ENCODE data around the gene INHBE.

The INHBE gene, protein sequence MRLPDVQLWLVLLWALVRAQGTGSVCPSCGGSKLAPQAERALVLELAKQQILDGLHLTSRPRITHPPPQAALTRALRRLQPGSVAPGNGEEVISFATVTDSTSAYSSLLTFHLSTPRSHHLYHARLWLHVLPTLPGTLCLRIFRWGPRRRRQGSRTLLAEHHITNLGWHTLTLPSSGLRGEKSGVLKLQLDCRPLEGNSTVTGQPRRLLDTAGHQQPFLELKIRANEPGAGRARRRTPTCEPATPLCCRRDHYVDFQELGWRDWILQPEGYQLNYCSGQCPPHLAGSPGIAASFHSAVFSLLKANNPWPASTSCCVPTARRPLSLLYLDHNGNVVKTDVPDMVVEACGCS

DNA sequence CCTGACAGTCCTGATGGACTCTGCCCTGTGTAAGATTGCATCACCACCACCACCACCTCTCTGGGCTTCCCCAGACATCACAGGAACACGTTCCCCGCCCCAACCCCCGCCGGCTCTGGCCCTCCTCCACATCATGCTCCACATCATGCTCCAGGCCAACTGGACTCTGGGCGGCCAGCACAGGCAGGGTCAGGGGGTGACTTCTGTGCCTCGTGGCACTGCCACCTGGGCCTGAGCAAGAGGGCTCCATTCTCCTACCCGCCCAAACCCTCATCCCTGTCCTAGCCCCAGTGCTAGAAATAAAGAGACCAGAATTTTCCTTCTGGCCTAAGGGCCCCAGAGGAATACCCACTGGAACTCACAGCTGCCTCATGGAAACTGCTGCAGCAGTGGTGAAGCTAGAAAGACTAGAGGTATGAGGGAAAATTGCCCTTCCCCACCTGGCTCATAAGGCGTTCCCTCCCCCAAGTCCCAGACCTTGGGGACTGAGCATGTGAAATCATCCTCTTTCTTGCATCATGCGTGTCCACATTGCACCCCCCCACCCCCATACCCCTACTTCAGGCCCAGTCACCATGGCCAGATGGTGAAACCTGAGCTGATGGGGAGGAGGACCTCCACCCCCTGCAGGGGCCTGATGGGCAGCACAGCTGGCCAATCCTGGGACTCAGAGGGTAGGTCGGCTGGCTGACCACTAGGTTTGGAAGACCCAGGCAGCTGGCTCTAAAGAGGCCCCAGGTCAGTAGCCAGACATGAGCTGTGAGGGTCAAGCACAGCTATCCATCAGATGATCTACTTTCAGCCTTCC lies at the start of gene INHBE:
TSS of gene INHBE (plus strand) at position 742 of the 808 bp plus-strand sequence. CDS start 230 bp downstream, outside the sequence.
- TF ChIP-seq, protein P1, sequence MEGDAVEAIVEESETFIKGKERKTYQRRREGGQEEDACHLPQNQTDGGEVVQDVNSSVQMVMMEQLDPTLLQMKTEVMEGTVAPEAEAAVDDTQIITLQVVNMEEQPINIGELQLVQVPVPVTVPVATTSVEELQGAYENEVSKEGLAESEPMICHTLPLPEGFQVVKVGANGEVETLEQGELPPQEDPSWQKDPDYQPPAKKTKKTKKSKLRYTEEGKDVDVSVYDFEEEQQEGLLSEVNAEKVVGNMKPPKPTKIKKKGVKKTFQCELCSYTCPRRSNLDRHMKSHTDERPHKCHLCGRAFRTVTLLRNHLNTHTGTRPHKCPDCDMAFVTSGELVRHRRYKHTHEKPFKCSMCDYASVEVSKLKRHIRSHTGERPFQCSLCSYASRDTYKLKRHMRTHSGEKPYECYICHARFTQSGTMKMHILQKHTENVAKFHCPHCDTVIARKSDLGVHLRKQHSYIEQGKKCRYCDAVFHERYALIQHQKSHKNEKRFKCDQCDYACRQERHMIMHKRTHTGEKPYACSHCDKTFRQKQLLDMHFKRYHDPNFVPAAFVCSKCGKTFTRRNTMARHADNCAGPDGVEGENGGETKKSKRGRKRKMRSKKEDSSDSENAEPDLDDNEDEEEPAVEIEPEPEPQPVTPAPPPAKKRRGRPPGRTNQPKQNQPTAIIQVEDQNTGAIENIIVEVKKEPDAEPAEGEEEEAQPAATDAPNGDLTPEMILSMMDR (IDR thresholded peaks at IDR 0.05) = no peak

DNA sequence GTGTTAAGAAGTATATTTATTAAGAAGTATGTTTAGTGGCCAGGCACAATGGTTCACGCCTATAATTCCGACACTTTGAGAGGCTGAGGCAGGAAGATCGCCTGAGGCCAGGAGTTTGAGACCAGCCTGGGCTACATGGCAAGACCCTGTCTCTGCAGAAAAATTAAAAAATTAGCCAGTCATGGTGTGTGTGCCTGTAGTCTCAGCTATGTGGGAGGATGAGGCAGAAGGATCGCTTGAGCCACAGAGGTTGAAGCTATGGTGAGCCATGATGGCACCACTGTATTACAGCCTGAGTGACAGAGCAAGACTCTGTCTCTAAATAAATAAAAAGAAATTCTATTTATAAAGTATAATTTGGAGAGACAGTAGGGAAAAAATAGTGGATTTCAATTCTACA lies 44.6 kb upstream of the INHBE start:
- TF ChIP-seq, protein P1 (IDR thresholded peaks at IDR 0.05) = no peak

DNA sequence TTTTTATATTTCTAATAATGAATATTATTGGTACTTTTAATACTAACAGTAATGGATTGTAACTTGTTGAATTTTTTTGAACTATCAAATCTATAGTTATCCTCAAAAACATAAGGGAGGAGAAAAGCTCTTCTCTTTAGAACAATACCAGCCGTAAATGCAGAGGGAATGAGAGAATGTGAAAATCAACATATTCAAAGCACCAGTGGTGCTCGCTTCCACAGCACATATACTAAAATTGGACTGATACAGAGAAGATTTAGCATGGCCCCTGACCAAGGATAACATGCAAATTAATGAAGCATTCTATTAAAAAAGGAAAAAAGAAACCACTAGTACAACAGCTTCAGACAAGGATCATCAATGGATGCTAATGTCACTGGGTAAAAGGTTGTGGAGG lies 40.0 kb upstream of the INHBE start:
- TF ChIP-seq, protein P1 (IDR thresholded peaks at IDR 0.05) = no peak

DNA sequence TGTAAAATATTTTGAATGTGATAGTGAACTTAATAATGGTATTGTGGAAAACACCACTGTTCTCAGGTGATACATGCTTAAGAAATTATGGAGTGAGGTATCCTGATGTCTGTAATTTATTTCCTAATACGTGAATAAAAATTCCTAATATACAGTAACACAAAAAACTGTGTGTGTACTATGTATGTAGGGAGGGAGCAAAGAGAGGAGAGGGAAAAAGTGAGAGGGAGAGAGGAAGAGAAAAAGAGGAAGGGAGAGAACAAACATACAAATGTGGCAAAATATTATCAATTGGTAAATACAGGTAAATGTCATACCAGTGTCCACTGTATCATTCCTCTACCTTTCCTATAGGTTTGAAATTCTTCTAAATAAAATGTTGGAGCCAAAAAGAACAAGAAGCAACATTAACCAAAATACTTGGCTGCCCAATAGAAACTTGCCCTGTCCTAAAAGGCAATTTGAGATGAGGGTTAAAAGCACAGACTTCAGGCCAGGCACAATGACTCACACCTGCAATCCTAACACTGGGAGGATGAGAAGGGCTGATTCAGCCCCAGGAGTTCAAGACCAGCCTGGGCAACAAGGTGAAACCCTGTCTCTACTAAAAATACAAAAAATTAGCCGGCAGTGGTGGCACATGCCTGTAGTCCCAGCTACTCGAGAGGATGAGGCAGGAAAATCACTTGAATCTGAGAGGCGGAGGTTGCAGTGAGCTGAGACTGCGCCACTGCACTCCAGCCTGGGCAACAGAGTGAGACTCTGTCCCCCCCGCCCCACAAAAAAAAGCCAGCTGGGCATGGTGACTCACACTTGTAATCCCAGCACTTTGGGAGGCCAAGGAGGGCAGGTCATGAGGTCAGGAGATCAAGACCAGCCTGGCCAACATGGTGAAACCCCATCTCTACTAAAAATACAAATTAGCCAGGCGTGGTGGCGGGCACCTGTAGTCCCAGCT lies 38.8 kb upstream of the INHBE start:
- TF ChIP-seq, protein P1 (IDR thresholded peaks at IDR 0.05) = no peak

DNA sequence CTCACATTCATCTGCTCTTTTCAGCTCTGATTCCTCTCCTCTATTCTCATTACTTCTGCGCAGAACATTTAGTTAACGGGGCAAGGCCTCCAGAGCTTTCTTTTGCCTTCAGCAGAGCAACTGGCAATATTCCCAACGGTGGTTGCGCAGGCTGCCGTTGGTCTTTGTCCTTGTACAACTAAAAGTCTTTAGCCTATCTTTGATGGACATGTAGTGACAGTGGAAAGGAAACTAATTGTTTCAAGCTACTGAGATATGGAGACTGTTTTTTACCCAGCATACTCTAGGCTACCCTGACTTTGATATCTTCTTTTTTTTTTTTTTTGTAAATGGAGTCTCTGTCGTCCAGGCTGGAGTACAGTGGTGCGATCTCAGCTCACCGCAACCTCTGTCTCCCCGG lies 36.9 kb upstream of the INHBE start:
- TF ChIP-seq, protein P1 (IDR thresholded peaks at IDR 0.05) = no peak

DNA sequence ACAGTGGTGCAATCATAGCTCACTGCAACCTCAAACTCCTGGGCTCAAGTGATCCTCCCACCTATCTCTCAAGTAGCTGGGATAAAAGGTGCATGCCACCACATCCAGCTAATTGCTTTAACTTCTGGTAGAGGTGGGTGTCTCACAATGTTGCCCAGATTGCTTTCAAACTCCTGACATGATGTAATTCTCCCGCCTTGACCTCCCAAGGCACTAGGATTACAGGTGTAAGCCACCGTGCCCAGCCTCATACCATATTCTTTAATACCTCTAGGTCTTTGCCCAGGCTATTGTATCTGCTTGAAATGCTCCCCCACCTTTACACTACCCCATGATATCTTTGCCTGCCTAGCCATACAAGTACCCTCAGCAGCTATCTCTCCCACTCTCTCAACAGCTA lies 35.6 kb upstream of the INHBE start:
- TF ChIP-seq, protein P1 (IDR thresholded peaks at IDR 0.05) = no peak

DNA sequence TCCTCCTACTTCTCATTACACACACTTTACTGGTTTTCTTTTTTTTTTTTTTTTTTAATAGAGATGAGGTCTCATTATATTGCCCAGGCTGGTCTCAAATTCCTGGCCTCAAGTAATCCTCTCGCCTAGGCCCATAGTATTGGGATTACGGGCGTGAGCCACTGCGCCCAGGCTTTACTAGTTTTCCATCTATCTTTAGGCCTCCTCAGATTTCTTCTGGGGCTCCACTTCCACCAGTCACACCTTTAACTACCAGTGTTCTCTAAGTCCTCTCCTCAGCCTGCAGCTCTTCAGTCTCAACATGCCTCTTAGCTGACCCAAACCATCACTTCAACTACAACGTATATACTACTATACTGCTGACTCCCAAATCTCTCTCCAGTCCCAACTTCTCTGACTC lies 34.6 kb upstream of the INHBE start:
- TF ChIP-seq, protein P1 (IDR thresholded peaks at IDR 0.05) = no peak

All from LNCAP (cell line).